HG03097 (cell line): ENCODE measurements around the gene VWA7.

ENCODE experiments used
- ATAC-seq: cut with Tn5 transposase; IDR thresholded peaks from one replicate; pipeline ENCODE4 v1.9.1; 2021; ENCODE audit not compliant: unreplicated experiment, low FRiP score

VWA7 gene

DNA sequence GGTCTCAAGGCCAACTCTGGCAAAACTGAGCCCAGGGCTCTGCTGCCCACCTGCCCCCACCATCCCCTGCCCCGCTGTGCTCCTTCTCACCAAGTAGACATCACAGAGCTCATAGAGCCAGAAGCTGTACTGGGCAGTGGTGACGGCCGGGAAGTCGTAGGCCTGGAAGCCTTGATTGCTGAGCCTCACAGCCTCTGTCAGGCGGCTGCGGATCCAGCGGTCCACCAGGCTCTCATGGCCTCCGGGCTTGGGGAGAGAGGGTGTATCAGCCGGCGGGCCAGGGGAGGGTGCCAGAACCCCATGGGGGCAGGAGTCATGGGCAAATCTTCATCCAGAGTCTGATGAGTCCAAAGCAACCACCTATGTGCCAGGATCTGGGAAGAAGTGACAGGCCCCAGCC is 2.8 kb upstream of the VWA7 start:
- no peak for ATAC-seq

DNA sequence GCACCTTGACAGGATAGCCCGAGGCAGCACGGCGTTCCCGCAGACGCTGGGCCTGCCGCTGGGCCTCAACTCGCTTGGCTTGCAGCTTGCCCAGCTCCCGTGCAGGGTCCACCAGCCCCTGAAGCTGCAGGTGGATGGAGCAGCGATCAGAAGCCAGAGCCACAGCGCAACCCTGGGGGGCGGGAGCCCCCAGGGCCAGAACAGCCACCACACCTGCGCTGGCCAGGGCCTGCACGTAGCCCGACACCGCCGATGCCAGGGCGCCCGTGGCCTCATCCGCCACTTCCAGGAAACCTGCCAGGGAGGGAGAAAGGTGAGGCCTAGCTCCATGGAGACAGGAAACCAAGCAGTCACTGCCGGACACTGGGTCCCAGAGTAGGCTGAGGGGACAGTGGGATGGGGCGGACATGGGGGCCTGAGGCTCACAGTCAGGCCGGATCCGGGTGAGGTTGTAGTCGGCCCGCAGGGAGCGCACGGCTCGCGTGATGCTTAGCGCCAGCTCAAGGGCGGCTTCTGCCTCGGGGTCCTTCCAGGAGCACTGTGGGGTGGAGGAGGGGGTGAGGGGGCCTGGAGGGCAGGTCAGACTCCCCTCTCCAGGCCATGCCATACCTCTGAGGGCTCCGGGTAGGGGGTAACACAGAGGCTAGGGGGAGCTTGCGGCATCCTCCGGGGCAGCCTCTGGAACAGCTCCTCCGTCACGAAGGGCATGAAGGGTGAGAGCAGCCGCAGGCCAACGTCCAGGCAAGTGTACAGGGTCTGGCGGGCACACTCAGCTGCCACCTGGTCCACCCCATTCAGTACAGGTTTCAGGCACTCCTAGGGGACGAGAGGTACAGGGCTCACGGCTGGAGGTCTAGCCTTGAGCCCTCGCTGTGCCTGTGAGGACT is 2.1 kb upstream of the VWA7 start:
- ATAC-seq: no peak

DNA sequence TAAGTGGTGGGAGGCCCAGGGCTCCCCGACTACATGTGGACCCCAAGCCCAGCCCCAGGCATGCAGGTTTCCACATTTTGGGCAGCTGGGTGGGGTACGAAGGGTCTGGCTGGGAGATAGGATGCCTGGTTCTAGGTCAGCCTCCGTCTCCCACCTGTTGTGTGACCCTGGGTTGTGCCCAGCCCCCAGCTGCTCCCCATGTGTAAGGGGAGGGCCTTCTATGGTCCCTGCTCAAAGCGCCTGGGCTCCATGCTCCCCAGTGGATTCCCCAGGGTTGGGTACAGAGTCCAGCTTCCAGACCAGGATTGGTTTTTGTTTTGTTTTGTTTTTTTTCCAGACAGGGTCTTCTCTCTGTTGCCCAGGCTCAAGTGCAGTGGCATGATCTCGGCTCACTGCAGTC is 1.1 kb upstream of the VWA7 start:
- ATAC-seq: no peak

DNA sequence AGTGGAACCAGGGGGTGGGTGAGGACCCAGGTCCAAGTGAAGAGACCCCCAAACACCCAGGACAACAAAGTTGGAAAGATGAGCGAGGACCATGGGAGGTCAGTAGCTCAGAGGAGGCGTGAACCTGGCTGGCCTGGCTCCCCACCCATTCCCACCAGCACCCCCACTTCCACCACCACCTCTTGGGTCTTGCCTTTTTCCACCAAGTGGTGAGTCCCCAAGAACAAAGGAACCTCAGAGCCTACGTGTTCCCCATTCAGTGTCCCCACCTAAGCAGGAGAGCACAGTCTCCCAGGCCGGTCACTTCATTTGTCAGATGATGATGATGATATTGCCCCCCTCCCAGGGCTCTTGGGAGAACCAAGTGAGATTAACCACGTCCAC is 531 bp upstream of the VWA7 start:
- ATAC-seq: no peak

DNA sequence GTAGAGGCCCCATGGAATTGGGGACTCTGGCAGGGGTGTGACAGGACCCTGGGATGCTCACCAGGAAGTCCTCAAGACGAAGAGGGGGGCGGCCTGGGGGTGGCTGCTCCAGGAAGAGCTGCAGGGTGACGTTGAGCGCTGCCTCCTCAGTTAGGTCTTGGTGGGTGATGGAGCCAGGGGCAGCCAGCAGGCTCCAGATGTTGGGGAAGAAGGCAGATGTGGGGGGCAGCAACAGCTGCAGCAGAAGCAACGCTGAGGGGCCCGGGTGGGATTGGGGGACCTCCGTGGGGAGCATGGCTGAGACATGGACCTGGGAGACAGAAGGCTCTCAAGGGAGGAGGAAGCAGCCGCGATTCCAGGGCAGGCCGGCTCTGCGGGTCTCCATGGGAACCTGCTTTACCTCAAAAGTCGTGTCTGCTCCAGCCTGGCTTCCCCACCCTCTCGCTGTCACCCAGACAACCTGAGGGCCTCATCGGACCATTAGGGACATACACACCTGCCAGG is 591 bp downstream of the VWA7 start:
- no peak for ATAC-seq

DNA sequence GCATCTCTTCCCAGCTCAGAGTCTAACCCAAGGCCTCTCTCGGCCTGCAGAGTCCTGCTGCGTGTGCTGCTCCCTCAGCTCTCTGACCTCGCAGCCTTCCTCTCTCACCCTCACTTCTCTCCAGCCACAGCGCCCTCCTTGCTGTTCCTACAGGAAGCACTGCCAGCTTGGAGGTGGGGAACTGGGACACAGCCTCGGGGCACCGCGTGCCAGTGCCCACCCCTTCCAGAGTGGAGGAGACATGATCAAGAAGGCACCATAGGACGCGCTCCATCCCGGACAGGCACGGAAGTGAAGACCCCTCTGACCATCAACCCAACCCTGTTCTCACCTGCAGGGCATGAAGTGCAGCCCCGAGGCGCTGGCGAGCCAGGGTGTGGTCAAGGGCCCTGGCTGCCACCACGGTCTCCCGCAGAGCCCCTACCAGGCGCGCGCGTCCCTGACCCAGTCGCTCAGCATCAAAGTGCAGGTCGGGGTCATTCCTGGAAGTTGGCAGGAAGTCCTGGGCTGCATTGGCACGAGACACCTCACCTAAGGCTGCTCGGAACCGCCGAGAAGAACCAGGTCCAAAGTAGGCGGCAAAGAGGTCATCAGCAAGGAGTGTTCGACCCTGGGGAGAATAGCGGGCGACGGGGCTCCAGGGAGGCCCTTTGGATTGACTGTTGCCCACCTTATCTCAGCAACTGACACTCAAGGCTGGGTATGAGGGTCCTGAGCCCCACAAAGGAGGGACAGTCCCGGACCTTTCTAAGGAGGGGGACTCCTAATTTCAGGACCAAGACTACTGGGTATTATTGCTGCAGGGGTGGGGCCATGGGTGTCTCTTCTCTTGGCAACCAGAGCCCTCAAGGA is 1.3 kb downstream of the VWA7 start:
- ATAC-seq: no peak

DNA sequence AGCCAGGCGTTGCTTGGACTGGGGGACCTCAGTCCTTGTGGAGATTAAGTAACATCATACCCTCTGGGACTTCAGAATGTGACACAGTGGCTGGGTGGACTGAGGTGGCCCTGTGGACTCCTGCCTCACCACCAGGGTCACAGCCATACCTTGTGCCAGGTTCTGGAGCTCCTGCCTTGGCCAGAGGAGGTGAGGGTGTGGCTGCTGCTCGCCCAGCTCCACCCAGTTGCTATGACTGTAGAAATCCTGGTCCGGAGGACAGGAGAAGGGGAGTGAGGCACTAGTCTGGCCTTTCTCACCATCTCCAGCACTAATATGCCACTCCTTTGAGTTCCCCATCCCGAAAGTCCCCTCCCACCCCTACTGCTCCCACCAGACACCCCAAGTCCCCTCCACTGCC is 1.9 kb downstream of the VWA7 start:
- ATAC-seq: no peak

DNA sequence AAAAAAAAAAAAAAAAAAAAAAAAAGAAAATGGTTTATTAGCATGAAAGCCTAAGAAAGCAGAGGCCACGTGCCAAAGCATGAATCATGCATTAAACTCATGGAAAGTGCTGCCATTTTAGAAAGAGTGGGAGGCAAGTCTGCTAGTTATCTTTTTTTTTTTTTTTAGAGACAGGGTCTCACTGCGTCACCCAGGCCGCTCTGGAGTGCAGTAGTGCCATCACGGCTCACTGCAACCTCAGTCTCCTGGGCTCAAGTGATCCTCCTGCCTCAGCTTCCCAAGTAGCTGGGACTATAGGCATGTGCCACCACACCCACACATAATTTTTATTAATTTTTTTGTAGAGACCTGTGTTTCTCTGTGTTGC is 5.2 kb downstream of the VWA7 start:
- ATAC-seq: no peak

DNA sequence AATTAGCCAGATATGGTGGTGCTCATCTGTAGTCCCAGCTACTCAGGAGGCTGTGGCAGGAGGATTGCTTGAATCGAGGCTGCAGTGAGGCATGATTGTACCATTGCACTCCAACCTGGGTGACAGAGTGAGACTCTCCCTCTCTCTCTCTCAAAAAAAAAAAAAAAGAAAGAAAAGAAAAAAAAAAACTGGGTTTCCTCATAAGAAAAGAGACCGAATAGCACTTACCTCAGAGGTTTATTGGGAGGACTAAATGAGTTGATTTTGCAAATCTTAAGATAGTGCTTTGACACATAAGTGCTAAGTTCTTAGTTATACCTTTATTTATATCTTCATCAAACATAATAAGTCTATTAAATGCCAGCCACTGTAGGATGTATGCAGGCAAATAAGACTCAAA is 6.3 kb downstream of the VWA7 start:
- no peak for ATAC-seq

DNA sequence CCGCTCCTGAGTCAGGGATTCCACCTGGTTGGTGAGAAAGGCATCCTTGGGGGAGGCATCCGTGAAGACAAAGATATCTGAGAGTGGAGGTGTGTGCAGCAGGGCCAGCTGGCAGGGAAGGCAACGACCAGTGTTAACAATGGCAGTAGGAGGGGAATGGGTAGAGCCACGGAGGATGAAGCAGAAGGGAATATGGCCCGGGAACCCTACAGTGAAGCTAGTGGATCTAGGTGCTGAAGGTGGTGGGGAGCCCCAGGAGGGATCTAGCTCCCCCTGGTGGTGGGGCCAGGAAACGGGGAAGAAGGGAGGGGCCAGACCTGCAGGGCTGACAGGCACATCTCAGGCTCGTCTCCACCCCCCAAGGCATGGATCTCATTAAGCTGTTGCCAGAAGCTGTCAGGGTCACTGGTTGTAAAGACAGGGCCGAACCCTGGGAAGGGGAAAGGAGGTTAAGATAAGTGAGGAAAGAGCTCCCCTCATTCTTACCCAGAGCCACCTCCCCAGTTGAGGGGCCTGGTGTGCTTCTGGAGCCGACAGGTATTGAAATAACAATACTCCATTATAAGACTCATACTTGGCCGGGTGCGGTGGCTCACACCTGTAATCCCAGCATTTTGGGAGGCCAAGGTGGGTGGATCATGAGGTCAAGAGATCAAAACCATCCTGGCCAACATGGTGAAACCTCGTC is 7.3 kb downstream of the VWA7 start:
- no peak for ATAC-seq

DNA sequence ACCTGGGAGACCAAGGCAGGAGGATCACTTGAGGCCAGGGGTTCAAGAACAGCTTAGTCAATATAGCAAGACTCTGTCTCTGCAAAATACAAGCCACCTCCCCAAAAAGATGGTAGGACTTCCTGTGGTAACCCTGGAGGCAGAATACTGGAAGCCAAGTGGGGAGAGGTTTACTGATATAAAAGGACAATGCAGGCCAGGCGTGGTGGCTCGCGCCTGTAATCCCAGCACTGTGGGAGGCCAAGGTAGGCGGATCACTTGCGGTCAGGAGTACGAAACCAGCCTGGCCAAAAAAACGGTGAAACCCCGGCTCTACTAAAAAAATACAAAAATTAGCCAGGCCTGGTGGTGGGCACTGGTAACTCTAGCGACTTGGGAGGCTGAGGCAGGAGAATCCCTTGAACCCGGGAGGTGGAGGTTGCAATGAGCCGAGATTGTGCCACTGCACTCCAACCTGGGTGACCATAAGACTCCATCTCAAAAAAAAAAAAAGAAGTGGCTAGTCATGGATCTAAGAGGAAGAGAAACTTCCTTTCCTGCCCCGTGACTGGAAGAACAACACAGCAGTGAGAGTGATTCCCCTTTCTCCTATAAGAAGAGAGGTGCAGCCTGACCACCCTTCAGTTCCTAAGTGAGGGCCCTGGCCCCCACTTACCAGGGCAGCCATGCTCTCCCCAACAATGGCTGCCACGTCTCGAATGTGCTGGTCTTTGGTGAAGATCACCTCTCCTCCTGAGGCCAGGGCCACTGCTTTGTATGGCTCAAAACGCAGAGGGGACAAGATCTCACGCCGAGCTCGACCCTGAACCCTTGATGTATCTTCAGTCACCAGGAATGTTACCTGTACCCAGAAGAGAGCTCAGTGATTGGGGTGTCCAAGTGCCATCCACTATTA is 8.5 kb downstream of the VWA7 start:
- ATAC-seq: no peak

DNA sequence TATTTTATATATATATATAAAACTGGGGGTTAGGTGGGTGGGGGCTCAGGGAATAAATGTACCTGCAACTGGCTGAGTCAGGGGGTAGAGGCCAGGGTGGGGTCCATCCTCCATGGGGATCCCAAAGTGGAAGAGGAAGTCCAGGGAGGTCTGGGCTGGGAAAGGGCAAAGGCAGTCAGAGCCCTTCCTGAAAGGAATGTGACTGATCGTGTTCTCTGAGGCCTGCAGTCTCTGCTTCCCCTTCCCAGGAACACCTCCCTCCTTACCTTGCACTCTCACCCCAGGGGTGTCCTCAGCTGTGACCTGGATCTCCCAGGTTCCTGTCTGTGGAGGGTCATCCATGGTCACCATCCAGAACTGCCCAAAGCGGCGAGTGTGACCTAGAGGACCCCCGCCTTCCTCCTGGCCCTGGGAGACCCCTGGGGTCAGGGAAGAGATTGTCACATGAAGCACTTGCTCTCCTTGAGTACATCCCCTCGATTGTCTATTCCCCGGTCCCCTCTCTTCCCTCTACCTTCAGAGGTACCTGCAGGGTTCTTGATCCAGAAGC is 10.0 kb downstream of the VWA7 start:
- ATAC-seq: no peak

DNA sequence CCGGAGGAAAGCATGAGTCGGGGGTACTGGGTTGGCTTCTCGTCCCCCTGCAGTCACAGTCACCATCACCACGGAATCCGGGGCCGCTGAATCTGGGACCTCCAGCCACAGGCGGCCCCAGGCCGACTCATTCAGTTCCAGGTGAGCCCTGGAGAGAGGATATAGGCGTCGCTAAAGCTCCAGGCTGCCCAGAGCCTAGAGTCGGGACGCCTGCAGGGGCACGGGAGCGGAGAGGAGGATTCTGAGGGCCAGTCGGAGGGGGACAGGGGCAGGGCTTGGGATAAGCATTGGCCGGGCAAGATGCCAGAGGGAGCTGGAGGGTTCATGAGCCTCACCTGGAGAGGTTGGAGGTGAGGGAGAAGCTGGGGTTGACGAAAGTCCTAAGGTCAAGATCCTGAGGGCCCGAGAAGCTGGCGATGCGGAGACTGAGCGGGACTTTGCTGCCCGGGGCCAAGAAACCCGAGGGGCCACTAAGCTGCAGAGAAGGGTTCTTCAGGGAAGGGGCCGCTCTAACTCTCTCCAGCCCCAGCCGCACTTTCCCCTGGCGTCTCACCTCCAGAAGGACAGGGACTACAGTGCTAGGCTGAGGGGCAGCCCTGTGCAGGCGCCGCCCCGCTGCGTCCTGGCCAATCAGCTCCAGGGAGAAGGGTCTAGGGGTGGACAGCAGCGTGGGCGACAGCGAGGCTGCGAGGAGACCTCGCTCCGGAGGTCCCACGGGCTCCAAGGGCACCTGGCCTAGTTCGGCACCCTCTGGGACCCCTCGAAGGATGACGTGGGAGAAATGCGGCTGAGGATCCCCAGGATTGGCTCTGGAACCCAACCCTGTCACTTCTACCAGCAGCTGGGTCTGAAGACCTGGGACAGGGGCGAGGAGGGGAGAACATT is 11.0 kb downstream of the VWA7 start:
- ATAC-seq: no peak

DNA sequence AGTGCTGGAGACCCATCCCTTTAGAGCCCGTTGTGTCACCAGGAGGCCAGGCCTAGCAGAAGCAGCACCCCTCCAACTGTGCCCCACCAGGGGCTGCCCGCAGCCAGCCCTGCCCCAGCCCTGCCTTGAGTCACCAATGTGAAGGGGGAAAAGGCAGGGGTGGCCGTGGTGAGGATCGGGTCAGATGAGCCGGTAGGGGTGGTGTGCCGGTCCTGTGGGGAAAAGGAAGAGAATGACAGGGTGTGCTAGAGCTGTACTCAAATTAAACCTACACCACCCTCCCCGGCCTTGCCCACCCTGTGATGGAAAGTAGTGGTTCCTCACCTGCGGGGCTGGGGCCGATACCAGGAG is 11.6 kb downstream of the VWA7 start:
- ATAC-seq: no peak

DNA sequence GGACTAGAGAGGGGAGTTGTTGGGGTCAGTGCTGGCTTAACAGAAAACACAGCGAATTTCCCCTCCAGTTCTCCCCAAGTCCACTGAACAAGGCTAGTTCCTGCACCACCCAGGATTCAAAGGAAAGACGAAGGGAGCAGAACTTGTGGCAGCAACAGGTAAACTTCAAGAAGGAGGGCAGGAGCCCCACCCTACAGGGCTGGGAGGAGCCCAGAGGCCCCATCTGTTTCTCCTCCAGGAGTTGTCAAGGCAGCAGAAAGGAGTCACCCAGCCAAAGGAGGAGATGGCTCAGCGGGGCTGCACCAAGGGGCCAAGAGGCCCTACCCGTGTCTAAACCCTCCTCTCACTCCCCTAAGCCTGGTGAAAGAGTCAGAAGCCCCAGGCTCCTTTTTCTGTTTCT is 12.9 kb downstream of the VWA7 start:
- ATAC-seq: no peak

DNA sequence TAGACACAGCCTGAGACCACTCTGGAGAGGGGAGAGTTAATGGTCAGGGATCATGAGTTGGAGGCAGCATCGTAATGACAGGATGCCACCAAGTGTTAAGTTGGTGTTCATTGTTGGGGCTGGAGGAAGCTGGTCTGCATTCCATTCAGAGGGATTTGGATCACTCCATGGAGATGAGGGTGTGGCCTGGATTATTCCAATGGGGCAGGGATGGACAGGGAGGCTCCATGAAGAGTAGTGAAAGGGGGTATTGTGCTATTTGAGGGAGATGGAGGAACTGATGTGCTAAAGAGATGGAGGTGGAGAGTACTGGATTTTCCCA is 13.5 kb downstream of the VWA7 start:
- ATAC-seq: no peak

DNA sequence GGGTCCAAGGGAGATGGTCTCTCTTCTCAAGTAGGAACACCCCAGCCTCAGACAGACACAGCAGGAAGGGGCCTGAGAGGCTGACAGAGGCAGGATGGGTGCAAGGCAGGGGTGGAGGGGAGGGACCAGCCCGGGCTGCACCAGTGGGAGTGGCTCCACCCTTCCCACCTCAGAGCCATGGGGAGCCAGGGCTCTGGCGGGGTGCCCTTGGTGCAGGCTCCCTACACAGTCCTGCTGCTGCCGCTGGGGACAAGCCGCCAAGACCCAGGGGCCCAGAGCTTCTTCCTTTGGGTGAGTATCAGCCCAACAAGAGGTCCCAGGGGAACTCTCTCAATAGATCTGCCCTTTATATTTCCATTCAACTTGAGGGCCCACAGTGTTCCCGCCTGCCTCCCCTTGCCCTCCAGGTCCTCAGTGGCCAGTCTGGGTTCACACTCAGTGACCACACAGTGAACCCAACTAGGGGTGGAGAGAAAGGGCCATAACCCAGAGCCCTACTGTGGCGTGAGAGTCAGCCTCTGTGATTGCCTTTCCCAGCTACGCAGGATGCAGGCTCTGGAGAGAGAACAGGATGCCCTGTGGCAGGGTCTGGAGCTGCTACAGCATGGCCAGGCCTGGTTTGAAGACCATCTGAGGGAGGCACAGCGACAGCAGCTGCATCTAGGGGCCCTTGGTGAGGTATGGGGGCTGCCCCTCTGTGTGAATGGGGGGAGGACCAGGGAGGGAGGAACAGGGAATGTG is 14.1 kb downstream of the VWA7 start:
- ATAC-seq: no peak

DNA sequence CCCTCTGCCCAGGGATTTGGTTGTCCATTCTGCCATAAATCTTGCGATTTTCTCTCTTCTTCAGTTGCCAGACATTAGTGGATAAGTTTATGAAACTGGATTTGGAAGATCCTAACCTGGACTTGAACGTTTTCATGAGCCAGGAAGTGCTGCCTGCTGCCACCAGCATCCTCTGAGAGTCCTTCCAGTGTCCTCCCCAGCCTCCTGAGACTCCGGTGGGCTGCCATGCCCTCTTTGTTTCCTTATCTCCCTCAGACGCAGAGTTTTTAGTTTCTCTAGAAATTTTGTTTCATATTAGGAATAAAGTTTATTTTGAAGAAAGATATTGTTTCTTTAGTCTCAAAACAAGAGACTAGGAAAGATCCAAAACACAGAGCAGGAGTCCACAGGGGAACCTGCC is 14.8 kb downstream of the VWA7 start, which contains the start of gene SAPCD1:
SAPCD1 (plus strand) TSS at position 301 of the 400 bp plus-strand sequence. CDS start 399 bp downstream, outside the sequence.
- no peak for ATAC-seq
